NCI-H128 (cell line): ENCODE measurements around the gene GALNT13.
"Not testable (repeated sequence)": the region's sequence is repeated elsewhere in the genome, so short reads cannot be mapped to it uniquely, and the experiment has no call there.

Source experiments
- DNase-seq: peaks from one replicate; lab custom pipeline; 2025; ENCODE audit not compliant: unreplicated experiment; lab: John Stamatoyannopoulos, UW

Gene GALNT13

DNA sequence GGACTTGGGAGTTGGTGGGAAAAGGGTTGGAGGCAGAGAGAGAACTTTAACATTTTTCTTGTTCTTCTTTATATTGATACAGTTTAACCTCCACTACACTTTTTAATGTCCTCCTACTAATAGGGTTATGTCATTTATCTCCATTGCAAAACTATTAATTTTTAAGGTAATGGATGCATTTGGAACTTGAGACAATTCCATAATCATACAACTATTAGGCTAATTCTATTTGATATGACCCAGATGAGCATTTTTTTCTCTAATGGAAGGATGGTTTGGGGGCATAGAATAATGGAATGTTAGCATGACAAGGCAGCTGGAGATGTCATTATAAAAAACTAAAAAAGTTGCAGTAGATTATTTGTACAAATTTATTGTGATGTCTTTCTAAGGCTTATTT is 587.6 kb downstream of the GALNT13 start:
- no peak for DNase-seq

DNA sequence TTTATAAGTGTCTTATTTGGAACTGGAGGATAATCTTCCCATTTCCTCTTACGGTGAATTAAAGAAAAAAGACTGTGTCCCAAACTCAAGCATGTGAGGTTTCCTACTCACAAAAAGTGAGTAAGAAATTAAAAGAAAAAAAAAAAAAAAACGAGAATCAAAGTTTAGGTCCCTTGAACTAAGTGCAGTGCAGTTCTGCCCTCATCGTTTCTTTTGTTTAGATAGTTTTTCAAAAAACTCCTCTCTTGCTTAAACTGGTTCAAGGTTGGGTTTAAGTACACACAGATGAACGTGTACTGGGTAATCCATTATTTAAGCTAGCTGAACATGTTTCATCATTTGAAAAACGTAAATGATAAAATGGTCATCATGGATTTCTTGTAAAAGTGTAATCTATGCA is 590.9 kb downstream of the GALNT13 start:
- no peak for DNase-seq

DNA sequence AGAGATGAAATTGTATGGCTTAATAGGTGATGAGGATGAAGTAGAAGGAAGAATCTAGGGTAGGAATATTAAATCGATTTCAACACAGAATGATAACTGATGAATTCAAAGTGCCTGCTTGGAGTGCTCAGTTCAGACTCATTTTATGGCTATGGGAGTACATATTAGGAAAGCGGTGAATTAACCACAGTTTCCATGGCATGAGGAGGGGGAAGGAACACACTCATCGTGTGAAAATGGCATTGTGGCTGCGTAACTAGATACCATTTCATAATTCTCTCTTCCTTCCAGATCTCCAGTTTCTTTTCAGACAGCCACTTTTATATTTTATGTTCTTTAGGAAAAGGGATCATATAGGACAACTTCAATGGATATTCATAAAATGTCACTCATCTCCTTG is 594.5 kb downstream of the GALNT13 start:
- no peak for DNase-seq

DNA sequence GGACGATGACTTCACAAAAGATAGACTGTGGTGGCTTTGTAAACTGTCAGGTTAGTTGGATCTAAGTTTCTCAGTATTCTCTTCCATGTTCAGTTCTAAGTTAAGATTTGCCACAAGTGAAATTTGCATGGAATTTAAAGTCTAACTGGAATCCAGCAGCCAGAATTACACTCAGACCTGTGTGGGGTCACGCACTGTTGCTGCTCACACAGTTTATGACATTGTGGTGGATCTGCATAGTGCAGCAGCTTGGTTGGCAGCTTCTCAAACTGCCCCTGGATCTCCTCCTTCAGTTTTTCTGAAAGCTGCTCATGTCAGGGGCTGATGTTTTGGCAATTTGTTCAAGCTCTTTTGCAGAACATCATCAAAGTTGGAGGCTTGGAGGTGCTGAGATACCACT is 598.7 kb downstream of the GALNT13 start:
- no peak for DNase-seq

DNA sequence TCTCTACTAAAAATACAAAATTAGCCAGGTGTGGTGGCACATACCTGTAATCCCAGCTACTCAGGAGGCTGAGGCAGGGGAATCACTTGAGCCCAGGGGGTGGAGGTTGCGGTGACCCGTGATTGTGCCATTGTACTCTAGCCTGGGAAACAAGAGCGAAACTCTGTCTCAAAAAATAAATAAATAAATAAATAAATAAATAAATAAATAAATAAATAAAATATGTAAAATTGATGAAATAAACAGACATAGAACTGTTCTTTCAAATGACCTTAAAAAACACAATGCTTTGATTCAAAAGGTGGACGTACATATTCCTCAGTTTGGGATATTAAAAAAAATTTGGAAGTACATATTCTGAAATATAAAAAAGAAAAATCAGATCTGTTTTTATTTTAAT is 599.8 kb downstream of the GALNT13 start:
- DNase-seq, result not testable (repeated sequence)

DNA sequence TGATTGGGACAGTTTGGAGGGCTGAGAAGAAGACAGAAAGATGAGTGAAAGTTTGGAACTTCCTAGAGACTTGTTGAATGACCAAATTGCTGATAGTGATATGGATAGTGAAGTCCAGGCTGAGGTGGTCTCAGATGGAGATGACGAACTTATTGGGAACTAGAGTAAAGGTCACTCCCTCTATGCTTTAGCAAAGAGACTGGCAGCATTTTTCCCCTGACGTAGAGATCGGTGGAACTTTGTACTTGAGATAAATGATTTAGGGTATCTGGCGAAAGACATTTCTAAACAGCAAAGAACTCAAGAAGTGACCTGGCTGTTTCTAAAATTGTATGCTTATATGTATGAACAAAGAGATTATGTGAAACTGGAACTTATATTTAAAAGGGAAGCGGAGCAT is 605.6 kb downstream of the GALNT13 start:
- DNase-seq, result no peak

DNA sequence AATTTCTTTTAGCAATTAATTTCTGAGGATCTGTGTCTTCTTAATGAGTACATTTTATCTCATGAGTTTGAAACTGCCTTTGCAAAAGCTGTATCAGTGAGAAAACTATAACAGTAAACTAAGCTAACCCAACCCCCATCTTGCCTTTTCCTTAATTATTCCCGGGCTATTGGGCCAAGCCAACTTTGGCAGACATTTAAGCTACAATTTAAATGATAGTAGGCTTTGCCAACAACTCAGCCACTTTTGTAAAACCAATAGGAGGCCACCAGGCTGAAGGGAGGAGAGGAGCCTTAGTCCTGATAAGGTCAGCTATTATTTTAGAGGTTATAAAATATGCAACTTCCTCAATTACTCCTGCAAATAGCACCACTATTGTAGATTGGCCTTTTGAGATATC is 608.8 kb downstream of the GALNT13 start:
- DNase-seq, result no peak

DNA sequence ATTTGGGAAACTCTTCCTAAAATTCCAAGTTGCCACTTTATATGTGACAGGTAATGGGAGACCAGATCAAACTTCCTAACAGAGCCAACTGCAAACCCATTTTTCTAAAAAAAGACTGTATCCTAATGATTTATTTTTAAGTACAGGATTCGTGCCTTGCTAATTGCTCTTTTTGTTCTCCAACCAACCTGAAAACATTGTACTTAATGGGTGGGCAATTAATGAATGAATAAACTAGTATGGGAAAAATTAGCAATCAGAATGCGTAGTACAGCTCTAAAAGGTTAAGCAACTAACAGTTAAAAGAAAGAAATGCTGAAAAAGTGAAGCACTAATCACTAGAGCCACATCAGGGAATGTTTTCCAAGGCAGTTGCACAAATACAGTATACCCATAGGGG is 609.6 kb downstream of the GALNT13 start:
- no peak for DNase-seq

DNA sequence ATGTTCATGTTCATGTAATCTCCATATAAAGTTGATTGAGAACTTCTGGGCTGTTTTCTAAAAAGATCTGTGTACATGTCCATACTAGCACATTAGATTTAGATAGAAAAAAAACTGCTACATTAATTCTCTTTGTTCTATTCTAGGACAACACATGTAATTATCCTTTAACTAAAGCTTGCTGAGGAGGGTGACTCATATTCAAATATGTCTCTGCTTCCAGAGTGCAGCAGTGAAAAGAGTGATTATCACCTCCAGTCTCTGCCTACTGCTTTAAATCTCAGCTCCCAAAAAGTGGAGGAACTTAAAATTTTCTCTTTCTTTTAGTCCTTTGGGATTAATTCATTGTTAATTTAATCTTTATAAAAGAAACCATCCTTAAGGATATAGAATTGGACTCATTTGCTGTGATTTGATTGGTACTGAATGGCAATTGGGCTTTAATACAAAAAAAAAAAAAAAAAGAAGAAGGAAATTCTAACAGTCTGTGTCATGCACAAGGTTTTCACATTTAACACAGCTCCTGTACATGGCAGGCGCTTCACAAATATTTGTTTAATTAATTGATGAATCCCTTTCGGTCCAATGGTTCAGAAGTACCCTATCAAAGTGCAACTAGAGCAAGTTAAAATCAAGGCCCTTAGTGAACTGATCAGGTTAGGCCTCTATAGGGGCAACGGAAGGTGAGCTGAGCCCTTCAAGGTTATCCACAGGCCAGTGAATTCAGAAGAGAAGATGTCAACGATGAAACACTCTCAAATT is 612.8 kb downstream of the GALNT13 start:
- no peak for DNase-seq

DNA sequence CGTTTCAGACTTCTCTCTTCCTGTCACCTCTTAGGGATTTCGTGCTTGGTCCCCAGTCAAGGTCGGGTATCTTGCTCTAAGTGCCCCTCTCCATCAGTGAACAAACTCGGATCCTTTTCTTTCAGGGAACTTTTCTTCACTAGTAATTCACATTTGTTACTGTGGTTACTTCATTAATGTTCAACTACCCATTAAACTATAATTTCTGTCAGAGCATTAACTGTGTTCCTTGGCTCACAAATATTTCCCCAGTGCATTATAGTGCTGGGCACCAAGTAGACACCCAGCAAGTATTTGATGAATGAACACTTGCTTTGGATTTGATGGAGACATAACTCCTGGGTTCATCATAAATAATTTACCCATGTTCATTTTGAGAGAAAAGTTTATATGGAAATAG is 617.1 kb downstream of the GALNT13 start:
- no peak for DNase-seq

DNA sequence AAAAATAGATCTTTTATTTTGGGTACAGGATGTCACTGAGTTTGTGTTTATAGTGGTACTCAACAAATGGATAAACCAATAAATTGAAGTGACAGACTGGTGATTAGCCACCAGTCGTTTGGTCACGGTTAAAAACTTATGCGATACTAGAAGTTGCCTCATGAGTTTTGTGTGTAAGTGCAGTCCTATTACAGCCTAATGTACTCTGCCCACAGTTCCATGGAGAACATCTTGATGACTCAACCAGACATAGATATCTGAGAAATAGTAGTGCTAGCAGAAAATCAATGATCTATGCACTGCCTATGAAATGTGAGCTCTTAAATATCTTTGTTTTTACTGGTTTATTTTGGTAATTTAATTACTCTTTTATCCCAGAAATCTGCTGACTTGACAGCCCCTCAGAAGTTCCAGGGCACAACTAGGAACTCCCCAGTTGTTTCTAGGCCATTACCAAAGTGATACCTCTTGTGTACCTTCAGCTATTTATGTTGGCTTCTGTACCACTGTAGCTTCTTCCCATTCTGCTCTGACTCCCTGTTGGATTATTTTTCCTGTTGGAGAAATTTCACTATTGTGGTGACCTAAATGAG is 617.6 kb downstream of the GALNT13 start:
- DNase-seq, result no peak

DNA sequence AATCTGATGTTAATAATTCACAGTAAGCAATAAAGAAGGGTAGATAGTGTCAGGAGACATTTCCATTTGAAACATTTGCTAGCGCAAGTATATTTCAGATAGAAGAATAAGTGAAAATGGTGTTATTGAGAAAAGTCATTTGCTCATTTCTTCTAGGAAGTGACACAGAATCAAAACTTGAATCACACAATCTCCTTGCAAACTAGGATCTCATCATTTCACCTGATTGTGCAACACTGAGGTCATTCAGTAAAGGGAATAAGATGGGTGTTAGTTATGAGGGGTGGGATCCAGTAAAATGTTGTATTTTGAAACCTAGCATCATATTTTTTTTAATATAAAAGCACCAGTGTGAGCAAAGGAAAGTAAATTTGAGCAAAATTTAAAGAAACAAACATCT is 618.8 kb downstream of the GALNT13 start:
- no peak for DNase-seq

DNA sequence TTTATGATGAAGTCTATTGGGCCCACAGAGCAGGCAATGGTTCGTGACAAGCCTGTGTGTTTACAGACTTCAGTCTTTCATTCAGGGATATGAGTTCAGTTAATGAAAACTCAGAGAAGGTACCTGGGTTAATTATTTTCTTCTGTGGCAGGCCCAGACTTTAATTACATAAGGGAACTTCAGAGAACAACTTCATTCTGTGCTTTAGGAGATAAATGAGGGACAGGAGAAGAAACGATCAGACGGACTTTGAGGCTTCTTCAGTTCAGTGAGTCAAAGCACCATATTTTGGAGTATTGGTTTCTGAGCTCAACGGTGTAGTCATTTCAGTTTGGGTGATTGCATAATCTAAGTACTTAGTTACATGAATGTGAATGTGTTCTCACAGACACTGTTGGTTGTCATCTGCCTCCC is 623.7 kb downstream of the GALNT13 start:
- no peak for DNase-seq

DNA sequence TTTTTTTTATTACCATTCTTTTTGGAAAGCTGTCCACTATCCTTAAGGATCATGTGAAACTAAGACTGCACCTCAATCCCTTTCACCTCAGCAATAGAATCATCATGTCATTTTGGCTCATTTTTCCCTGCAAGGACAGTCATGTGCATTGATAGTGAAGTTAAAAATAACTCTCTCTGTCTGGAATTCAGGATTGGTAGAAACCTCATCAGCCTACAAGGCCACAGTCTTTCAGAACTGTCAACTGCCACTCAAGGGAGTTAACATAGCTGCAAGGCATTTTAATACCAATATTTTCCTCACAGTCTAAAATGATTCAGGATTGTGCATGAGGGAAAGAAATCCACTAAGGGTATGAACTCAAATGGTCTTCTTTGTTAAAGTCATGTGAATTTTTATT is 625.3 kb downstream of the GALNT13 start:
- no peak for DNase-seq
